ENCODE measurements around the gene CCDC178.

DNA sequence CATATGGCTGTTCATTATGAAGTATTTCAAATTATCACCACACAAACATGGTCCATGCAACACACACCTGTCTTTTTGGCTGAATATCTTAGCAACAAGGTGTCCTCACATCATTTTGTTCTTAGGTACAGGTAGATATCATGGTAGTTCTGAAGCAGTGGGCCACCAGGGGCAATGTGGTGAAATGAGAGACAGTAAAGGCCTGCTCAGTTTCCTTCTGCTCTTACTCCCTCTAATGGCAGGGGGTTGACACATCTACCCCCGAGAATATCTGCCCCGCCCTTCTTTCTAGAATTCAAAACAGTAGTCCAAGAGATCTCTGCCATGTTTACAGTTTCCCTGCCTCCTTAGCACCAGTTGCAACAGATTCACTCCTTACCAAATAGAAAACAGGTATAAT, 520.7 kb downstream of the CCDC178 start:
- TF ChIP-seq POLR2A (IDR thresholded peaks at IDR 0.05) (no peak), CTCF (IDR thresholded peaks at IDR 0.05 in 8 of 11, conservative IDR thresholded peaks at IDR 0.05 in 3 of 11) (peak; percentile 25 to 81 (median 62)), POLR2AphosphoS5 (IDR thresholded peaks at IDR 0.05) (no peak)
